Anterior cingulate cortex (tissue), 58 donors: ENCODE data around the gene BMI1.
A peak's percentile ranks its signal among the peaks of the same experiment; 100 is the strongest.
"Not testable (repeated sequence)": the region's sequence is repeated elsewhere in the genome, so short reads cannot be mapped to it uniquely, and the experiment has no call there.

ENCODE experiments used
- DNase-seq, 58 donors: peaks; one replicate each; lab custom pipeline; 2025; lab: John Stamatoyannopoulos, UW

The BMI1 gene

GRCh38 chr10:22338185-22338900, 17.4 kb downstream of the BMI1 start:
- no peak for DNase-seq

GRCh38 chr10:22338931-22339330, 18.0 kb downstream of the BMI1 start:
- DNase-seq = no peak

- no peak for DNase-seq
These were observed 18.9 kb downstream of the BMI1 start for GRCh38 chr10:22339761-22340328.

- peak in 33 of 58 donors; percentile 9 to 82 (median 63) for DNase-seq
These were observed 19.7 kb downstream of the BMI1 start for GRCh38 chr10:22340329-22341189.

- DNase-seq = peak in 6 of 58 donors; percentile 44 to 76 (median 64)
These were observed 20.5 kb downstream of the BMI1 start for GRCh38 chr10:22341190-22341925.

- no peak for DNase-seq
These were observed 21.0 kb downstream of the BMI1 start for GRCh38 chr10:22341926-22342196.

- no peak for DNase-seq
These were observed 21.5 kb downstream of the BMI1 start for GRCh38 chr10:22342421-22342820.

- DNase-seq = no peak
These were observed 22.8 kb downstream of the BMI1 start for GRCh38 chr10:22343731-22344130.

GRCh38 chr10:22344249-22344648, 23.4 kb downstream of the BMI1 start:
- no peak for DNase-seq

- DNase-seq = no peak
These were observed 23.9 kb downstream of the BMI1 start for GRCh38 chr10:22344781-22345300.

- peak in 26 of 58 donors; percentile 8 to 72 (median 34) for DNase-seq
These were observed 24.6 kb downstream of the BMI1 start, which contains the start of gene SPAG6 for GRCh38 chr10:22345301-22346095. SPAG6 (plus strand) TSS chr10:22345496; CDS start chr10:22345612, 116 bp downstream.

- no peak for DNase-seq
These were observed 25.3 kb downstream of the BMI1 start for GRCh38 chr10:22346096-22346661.

- no peak for DNase-seq
These were observed 28.9 kb downstream of the BMI1 start for GRCh38 chr10:22349755-22350154.

GRCh38 chr10:22351131-22351703, 30.3 kb downstream of the BMI1 start:
- DNase-seq = no peak

GRCh38 chr10:22356324-22356873, 35.5 kb downstream of the BMI1 start:
- no peak for DNase-seq

- DNase-seq = not testable (repeated sequence)
These were observed 36.9 kb downstream of the BMI1 start for GRCh38 chr10:22357770-22358169.

GRCh38 chr10:22363305-22363704, 42.4 kb downstream of the BMI1 start:
- no peak for DNase-seq

- DNase-seq = no peak
These were observed 43.7 kb downstream of the BMI1 start for GRCh38 chr10:22364407-22365140.
